H1 (cell line): ENCODE data around the gene ENPP4. TPM values are rescaled to one million over a fixed set of nuclear protein-coding genes. Genes with fewer than 3 reads are reported as not detected.

ENCODE experiments used
- MAFK ChIP-seq: IDR thresholded peaks from 2 replicates; pipeline ENCODE4 v1.6.1; 2012; ENCODE audit warnings: low read depth, mild to moderate bottlenecking, improper control_type of control experiment, low read length
- USF2 ChIP-seq: IDR thresholded peaks from 2 replicates; pipeline ENCODE4 v1.6.1; 2011; ENCODE audit warnings: low read length, improper control_type of control experiment
- polyA plus RNA-seq, 7 experiments: library from polyadenylated mRNA; depleted of rRNA in 3 of 7; stranded (reverse) in 5 of 7; unstranded in 2 of 7; fragments of >200 nt in 5 of 7; fragments of 200-250 nt in 2 of 7; gene quantifications; 1 replicate in 5 of 7; 2 replicates in 1 of 7; 4 replicates in 1 of 7; pipeline versions ENCODE4 v1.2.1 to v1.2.3, GENCODE V29; 2011 to 2013; ENCODE audit warnings: missing spikeins in 2 of 7, mixed read lengths in 2 of 7
- total RNA-seq: library from RNA; stranded (reverse); fragmentation: NEBNext Ultra II Directional; extraction: Animal tissue kit (Norgen Biotek cat#: 25700); gene quantifications from 2 replicates; pipeline ENCODE4 v1.2.1, GENCODE V29; 2021

The ENPP4 gene
- total and polyA plus RNA-seq, 2 of the 8 experiments (the other 6 are each of a cell fraction or from before 2014, with no cell fraction given), result 2.0 to 4.4 TPM

GRCh38 chr6:46128476-46128875 lies 1.3 kb upstream of the ENPP4 start (continued):
- TF ChIP-seq USF2, result no peak
- no peak for TF ChIP-seq MAFK
- TF ChIP-seq, all 59 proteins: peak for 0
